A549 (cell line): Measurements from ENCODE around the gene HERC4. TPM values are rescaled to one million over a fixed set of nuclear protein-coding genes. Genes with fewer than 3 reads are reported as not detected.

Source experiments
- ATAC-seq, 2 experiments: fragments of 200-7000 bp in 1 of 2; fragments of >200 bp in 1 of 2; cut with Nextera tagmentation in 1 of 2; cut with Tn5 transposase in 1 of 2; 3 replicates each; pipeline versions ENCODE4 v1.8.0 to v1.9.1; 2018 to 2020; ENCODE audit warnings: mild to moderate bottlenecking in 1 of 2, moderate library complexity in 1 of 2
- CTCF ChIA-PET: fragments of 300-600 bp; sonication (Branson Sonifier 250); formaldehyde crosslinking; extraction: SDS; loops from one replicate; lab custom pipeline; 2021; ENCODE audit warnings: antibody characterized with exemption, inconsistent platforms; lab: Yijun Ruan, JAX
- POLR2A ChIA-PET: fragments of 350-600 bp; formaldehyde crosslinking; extraction: SDS; loops from one replicate; lab custom pipeline; 2021; ENCODE audit warnings: antibody characterized with exemption, inconsistent platforms; lab: Yijun Ruan, JAX
- DNase-seq, 2 experiments: peaks; one replicate each; pipeline versions ENCODE4 v3.0.0 to v3.0.0-alpha.2; 2011 to 2016; ENCODE audit warnings: low read depth in 1 of 2, low spot score in 1 of 2
- FAIRE-seq: peaks from 2 replicates; lab custom pipeline; 2011; peaks lifted over from hg19 to GRCh38; lab: Jason Lieb, UNC
- H3K27ac ChIP-seq, 2 experiments: fragments of >200 bp; sonication (Bioruptor Twin); formaldehyde crosslinking; 3 replicates each; pipeline ENCODE4 v1.5.1; 2016 to 2017
- H3K4me1 ChIP-seq: fragments of >200 bp; sonication (Bioruptor Twin); formaldehyde crosslinking; 3 replicates; pipeline ENCODE4 v1.6.1; 2016
- H3K4me2 ChIP-seq: fragments of >200 bp; sonication (Bioruptor Twin); formaldehyde crosslinking; 3 replicates; pipeline ENCODE4 v1.6.1; 2016
- H3K4me3 ChIP-seq: fragments of >200 bp; sonication (Bioruptor Twin); formaldehyde crosslinking; 3 replicates; pipeline ENCODE4 v1.5.1; 2016
- H3K9me3 ChIP-seq: fragments of >200 bp; sonication (Bioruptor Twin); formaldehyde crosslinking; 3 replicates; pipeline ENCODE4 v1.6.1; 2016
- CBX8 ChIP-seq: fragments of 200-600 bp; sonication (generic); IDR thresholded peaks from 2 replicates; pipeline ENCODE4 v1.6.1; 2016
- CEBPB ChIP-seq, 2 experiments: fragments of >200 bp in 1 of 2; sonication (Bioruptor Twin) in 1 of 2; formaldehyde crosslinking in 1 of 2; IDR thresholded peaks; 2 replicates each; pipeline ENCODE4 v1.6.1; 2012 to 2016
- CHD2 ChIP-seq: fragments of 150-350 bp; IDR thresholded peaks from 2 replicates; pipeline ENCODE4 v1.6.1; 2014; ENCODE audit warnings: low read length; ENCODE audit not compliant: partially characterized antibody
- EP300 ChIP-seq, 2 experiments: fragments of >200 bp; sonication (Bioruptor Twin); formaldehyde crosslinking; IDR thresholded peaks; 2 replicates in 1 of 2; 3 replicates in 1 of 2; pipeline ENCODE4 v1.6.1; 2016 to 2017
- ESRRA ChIP-seq: fragments of 150-350 bp; IDR thresholded peaks from 2 replicates; pipeline ENCODE4 v1.6.1; 2014; ENCODE audit warnings: mild to moderate bottlenecking, low read length, borderline replicate concordance
- HOXA7 ChIP-seq: fragments of 250-450 bp; sonication (Bioruptor Pico); IDR thresholded peaks from 2 replicates; pipeline ENCODE4 v1.5.0; 2020; ENCODE audit warnings: mild to moderate bottlenecking, moderate library complexity
- JUN ChIP-seq, 2 experiments: fragments of >200 bp; sonication (Bioruptor Twin); formaldehyde crosslinking; IDR thresholded peaks; 2 replicates in 1 of 2; 3 replicates in 1 of 2; pipeline ENCODE4 v1.6.1; 2016 to 2017
- PHF8 ChIP-seq: fragments of 200-600 bp; sonication (generic); IDR thresholded peaks from 2 replicates; pipeline ENCODE4 v1.6.1; 2016; ENCODE audit warnings: low read depth, mild to moderate bottlenecking, antibody characterized with exemption, moderate library complexity, borderline replicate concordance
- RFX5 ChIP-seq: fragments of 450-650 bp; IDR thresholded peaks from 2 replicates; pipeline ENCODE4 v1.7.1; 2014; ENCODE audit warnings: antibody characterized with exemption, mild to moderate bottlenecking, moderate library complexity
- RNF2 ChIP-seq: fragments of 200-600 bp; sonication (generic); IDR thresholded peaks from 2 replicates; pipeline ENCODE4 v1.6.1; 2016; ENCODE audit warnings: low read depth, mild to moderate bottlenecking, antibody characterized with exemption, moderate library complexity, borderline replicate concordance
- WGBS: methylation state at CpG from one replicate; pipeline ENCODE4 v1.1.6; 2017; ENCODE audit errors: missing lambda C conversion rate; 5-methylcytosine and 5-hydroxymethylcytosine counted together
- polyA plus RNA-seq, 4 experiments: library from polyadenylated mRNA; depleted of rRNA in 3 of 4; stranded (reverse); fragments of >200 nt; fragmentation: RNase III in 1 of 4; extraction: RNeasy Plus Mini Kit Qiagen cat#74134 plus additional on column Dnase treatment in 1 of 4; gene quantifications; 2 replicates in 3 of 4; 3 replicates in 1 of 4; pipeline ENCODE4 v1.2.3, GENCODE V29; 2011 to 2017
- TF ChIP-seq, protein P1 (sequence below): fragments of 450-650 bp; IDR thresholded peaks from 2 replicates; pipeline ENCODE4 v1.6.1; 2014; ENCODE audit warnings: antibody characterized with exemption
- TF ChIP-seq, protein P2 (sequence below): fragments of >200 bp; sonication (Bioruptor Twin); formaldehyde crosslinking; IDR thresholded peaks from 3 replicates; pipeline ENCODE4 v1.6.1; 2016
- TF ChIP-seq, protein P3 (sequence below): IDR thresholded peaks from 2 replicates; pipeline ENCODE4 v1.6.1; 2012
- TF ChIP-seq, protein P4 (sequence below): fragments of 250-450 bp; sonication (Bioruptor Pico); IDR thresholded peaks from 2 replicates; pipeline ENCODE4 v1.5.0; 2021; ENCODE audit warnings: mild to moderate bottlenecking, moderate library complexity, borderline replicate concordance
- TF ChIP-seq, protein P5 (sequence below): fragments of 250-450 bp; sonication (Bioruptor Pico); IDR thresholded peaks from 2 replicates; pipeline ENCODE4 v1.5.0; 2020; ENCODE audit warnings: low read depth, mild to moderate bottlenecking, moderate library complexity
- TF ChIP-seq, protein P6 (sequence below): fragments of >200 bp; sonication (Bioruptor Twin); formaldehyde crosslinking; IDR thresholded peaks from 2 replicates; pipeline ENCODE4 v1.6.1; 2016
- TF ChIP-seq, protein P7 (sequence below): IDR thresholded peaks from 2 replicates; pipeline ENCODE4 v1.6.1; 2012; ENCODE audit warnings: low read depth, borderline replicate concordance

Gene HERC4
- polyA plus RNA-seq, 2 of the 4 experiments (the other 2 are of a cell fraction): 43.2 to 51.3 TPM

DNA sequence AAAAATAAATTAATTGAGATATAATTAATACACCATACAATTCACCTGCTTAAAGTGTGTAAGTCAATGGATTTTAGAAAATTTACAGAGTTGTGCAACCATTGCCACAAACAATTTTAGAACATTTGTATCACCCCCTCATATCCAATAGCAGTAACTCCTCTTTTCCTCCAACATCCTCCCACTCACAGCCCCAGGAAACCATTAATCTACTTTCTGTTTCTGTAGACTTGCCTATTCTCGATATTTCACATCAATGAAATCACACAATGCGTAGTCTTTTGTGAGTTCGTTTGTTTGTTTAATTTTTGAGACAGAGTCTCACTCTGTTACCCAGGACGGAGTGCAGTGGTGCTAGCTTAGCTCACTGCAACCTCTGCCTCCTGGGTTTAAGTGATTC lies 13.7 kb upstream of the HERC4 start:
- Histone ChIP-seq H3K4me1 (peaks cover 78% of the 10 kb centered on the region), H3K4me2 (peak overlapping the region; percentile 86)
- no peak for ATAC-seq

DNA sequence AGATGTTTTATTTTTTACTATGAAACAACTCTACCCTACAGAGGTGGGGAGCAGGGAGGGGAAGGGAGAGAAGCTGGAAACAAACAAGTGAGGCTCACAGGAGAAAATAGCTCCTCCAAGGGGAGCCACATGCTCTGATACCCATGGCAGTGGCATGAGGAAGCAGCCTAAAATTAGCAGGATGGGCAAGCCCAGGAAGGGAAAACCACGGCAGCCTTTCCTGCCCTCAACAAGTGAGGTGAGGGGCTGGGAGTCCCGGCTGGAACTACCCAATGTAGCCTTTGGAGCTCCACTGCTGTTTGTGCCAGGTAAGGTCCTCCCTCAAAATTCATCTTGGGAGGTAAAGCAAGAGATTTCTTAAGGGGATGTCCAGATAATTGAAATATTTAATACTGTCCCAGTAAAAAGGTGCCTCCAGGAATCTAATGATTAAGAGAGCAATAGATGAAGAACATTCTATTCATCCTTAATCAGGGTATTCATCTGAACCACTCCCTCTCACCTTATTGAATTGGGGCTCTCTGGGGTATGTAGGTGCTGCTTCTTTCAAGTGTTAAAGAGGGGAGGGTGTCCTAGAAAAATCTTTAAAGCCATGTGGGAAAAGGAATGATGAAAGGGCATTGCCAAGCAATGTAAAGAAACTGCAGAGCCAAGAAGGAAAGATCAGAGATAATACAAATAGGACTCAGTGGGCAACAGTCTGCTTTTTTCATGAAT lies 12.8 kb upstream of the HERC4 start:
- Histone ChIP-seq H3K4me2 (peak overlapping the region; percentile 86), H3K4me3 (peak overlapping the region; percentile 39), H3K27ac (peak overlapping the region; percentile 92 to 93), H3K9me3 (no peaks in the 10 kb centered on the region), H3K4me1 (peaks cover 78% of the 10 kb centered on the region)
- POLR2A ChIA-PET: interaction anchor here (1.0 to 1.6 kb wide), 3 partner anchors 10 to 244 kb away, joined by 3 to 4 read pairs (median 4); partner anchors contain the start of gene HNRNPH3
- 0% methylated on average over 2 of the region's 2 CpGs for WGBS
- DNase-seq (peak; percentile 36 to 81), ATAC-seq (peak; percentile 85 to 88), FAIRE-seq (peak; percentile 65)
- TF ChIP-seq, protein P1, sequence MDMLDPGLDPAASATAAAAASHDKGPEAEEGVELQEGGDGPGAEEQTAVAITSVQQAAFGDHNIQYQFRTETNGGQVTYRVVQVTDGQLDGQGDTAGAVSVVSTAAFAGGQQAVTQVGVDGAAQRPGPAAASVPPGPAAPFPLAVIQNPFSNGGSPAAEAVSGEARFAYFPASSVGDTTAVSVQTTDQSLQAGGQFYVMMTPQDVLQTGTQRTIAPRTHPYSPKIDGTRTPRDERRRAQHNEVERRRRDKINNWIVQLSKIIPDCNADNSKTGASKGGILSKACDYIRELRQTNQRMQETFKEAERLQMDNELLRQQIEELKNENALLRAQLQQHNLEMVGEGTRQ: no peak
- TF ChIP-seq RNF2 (no peak), CHD2 (no peak), EP300 (IDR thresholded peaks at IDR 0.05) (peak in 1 of 2 experiments; percentile 23; a peak in 2 of 5 replicates), CBX8 (no peak), JUN (IDR thresholded peaks at IDR 0.05) (peak in 1 of 2 experiments; percentile 60; a peak in 3 of 5 replicates), PHF8 (no peak), HOXA7 (0 out of 2 replicates have a peak, but pooled peaks have one; percentile 32), CEBPB (IDR thresholded peaks at IDR 0.05) (no peak), RFX5 (no peak)
- TF ChIP-seq, protein P2, sequence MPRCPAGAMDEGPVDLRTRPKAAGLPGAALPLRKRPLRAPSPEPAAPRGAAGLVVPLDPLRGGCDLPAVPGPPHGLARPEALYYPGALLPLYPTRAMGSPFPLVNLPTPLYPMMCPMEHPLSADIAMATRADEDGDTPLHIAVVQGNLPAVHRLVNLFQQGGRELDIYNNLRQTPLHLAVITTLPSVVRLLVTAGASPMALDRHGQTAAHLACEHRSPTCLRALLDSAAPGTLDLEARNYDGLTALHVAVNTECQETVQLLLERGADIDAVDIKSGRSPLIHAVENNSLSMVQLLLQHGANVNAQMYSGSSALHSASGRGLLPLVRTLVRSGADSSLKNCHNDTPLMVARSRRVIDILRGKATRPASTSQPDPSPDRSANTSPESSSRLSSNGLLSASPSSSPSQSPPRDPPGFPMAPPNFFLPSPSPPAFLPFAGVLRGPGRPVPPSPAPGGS: 0 out of 3 replicates have a peak, but pooled peaks have one; percentile 24
- TF ChIP-seq, protein P3, sequence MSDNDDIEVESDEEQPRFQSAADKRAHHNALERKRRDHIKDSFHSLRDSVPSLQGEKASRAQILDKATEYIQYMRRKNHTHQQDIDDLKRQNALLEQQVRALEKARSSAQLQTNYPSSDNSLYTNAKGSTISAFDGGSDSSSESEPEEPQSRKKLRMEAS: peak; percentile 81
- TF ChIP-seq, protein P4, sequence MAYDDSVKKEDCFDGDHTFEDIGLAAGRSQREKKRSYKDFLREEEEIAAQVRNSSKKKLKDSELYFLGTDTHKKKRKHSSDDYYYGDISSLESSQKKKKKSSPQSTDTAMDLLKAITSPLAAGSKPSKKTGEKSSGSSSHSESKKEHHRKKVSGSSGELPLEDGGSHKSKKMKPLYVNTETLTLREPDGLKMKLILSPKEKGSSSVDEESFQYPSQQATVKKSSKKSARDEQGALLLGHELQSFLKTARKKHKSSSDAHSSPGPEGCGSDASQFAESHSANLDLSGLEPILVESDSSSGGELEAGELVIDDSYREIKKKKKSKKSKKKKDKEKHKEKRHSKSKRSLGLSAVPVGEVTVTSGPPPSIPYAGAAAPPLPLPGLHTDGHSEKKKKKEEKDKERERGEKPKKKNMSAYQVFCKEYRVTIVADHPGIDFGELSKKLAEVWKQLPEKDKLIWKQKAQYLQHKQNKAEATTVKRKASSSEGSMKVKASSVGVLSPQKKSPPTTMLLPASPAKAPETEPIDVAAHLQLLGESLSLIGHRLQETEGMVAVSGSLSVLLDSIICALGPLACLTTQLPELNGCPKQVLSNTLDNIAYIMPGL: no peak
- TF ChIP-seq, protein P5, sequence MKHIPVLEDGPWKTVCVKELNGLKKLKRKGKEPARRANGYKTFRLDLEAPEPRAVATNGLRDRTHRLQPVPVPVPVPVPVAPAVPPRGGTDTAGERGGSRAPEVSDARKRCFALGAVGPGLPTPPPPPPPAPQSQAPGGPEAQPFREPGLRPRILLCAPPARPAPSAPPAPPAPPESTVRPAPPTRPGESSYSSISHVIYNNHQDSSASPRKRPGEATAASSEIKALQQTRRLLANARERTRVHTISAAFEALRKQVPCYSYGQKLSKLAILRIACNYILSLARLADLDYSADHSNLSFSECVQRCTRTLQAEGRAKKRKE (CRISPR knock-in tag): no peak
- TF ChIP-seq, protein P6, sequence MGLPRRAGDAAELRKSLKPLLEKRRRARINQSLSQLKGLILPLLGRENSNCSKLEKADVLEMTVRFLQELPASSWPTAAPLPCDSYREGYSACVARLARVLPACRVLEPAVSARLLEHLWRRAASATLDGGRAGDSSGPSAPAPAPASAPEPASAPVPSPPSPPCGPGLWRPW: no peak
- TF ChIP-seq, protein P7, sequence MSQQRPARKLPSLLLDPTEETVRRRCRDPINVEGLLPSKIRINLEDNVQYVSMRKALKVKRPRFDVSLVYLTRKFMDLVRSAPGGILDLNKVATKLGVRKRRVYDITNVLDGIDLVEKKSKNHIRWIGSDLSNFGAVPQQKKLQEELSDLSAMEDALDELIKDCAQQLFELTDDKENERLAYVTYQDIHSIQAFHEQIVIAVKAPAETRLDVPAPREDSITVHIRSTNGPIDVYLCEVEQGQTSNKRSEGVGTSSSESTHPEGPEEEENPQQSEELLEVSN: peak; percentile 20; the same call in 1 of the 2 replicates
- CTCF ChIA-PET: interaction anchor here (0.8 to 14.9 kb wide), 5 partner anchors 9 to 121 kb away, joined by 3 to 241 read pairs (median 4); no protein-coding TSS in a partner anchor

More for the DNA sequence above, 13.7 kb upstream of the HERC4 start:
- H3K9me3 ChIP-seq: no peaks in the 10 kb centered on the region
- ChIA-PET CTCF (interaction anchor here (0.8 to 14.9 kb wide), 4 partner anchors 9 to 120 kb away, joined by 3 to 241 read pairs (median 4); no protein-coding TSS in a partner anchor), POLR2A (interaction anchor here (1.6 kb wide), 1 partner anchor 11 kb away, joined by 4 read pairs; no protein-coding TSS in a partner anchor)
- peak overlapping the region; percentile 39 for H3K4me3 ChIP-seq
- peak overlapping the region; percentile 92 to 93 for H3K27ac ChIP-seq
- WGBS: 56% methylated on average over 4 of the region's 4 CpGs
- FAIRE-seq: no peak
- TF ChIP-seq CEBPB (IDR thresholded peaks at IDR 0.05): peak in 1 of 2 experiments; percentile 49; a peak in 1 of 4 replicates
- no peak for TF ChIP-seq ESRRA
- TF ChIP-seq, all 56 proteins: peak for 1
- no peak for DNase-seq
